G401.6 (cell line): ENCODE data around the gene AOC1.
"Not testable (repeated sequence)": the region's sequence is repeated elsewhere in the genome, so short reads cannot be mapped to it uniquely, and the experiment has no call there.

ENCODE experiments used
- FAIRE-seq: peaks from 2 replicates; lab custom pipeline; 2012; peaks lifted over from hg19 to GRCh38; lab: Jason Lieb, UNC

Gene AOC1

DNA sequence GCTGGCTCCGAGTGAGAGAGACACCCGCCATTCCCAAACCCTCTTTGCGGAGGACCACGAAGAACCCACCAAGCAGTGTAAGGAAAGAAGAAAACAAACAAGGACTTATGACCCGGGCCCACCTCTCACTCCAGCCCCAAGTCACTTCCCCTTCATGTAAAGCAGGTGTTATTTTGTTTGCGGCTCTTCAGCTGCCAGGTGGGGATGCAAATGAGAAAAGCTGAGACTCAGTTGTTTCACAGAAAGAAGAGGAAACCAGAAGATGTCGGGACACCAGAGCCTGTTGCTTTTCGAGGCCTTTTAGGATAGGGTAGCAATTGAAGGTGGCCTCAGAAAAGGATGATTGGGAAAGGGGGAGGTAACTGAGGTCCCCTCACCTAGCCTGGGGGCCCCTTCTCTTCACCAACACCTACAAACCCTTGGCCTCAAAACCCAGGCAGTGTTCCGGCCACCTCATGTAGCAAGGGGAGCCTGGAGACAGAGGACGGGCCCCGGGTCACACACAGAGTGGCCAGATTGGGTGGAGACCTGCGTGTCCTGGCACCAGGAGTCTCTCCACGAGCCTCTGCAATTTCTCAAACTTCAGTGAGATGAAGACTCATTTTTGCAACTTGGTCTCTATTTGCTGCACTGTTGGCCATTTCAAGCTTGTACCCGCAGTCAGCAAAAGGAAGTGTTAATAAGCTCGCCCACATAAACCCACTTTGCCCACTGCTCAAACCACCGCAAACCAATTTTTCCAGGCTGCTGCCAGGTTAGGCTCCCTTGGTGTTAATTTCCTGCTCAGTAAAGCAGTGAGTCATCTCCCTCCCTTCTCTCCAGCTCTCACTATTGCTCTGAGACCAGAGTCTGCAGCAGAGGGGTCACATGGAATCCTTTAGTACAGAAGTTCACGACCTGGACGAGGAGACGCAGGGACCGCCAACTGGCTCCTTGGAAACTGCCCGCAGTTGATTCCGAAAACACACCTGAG is 45.5 kb downstream of the AOC1 start:
- FAIRE-seq, result no peak

GRCh38 chr7:150898475-150899011 is 46.2 kb downstream of the AOC1 start:
- no peak for FAIRE-seq

- no peak for FAIRE-seq
Measured at GRCh38 chr7:150900675-150901074, 48.4 kb downstream of the AOC1 start.

GRCh38 chr7:150901160-150902035 is 49.1 kb downstream of the AOC1 start:
- FAIRE-seq, result no peak

DNA sequence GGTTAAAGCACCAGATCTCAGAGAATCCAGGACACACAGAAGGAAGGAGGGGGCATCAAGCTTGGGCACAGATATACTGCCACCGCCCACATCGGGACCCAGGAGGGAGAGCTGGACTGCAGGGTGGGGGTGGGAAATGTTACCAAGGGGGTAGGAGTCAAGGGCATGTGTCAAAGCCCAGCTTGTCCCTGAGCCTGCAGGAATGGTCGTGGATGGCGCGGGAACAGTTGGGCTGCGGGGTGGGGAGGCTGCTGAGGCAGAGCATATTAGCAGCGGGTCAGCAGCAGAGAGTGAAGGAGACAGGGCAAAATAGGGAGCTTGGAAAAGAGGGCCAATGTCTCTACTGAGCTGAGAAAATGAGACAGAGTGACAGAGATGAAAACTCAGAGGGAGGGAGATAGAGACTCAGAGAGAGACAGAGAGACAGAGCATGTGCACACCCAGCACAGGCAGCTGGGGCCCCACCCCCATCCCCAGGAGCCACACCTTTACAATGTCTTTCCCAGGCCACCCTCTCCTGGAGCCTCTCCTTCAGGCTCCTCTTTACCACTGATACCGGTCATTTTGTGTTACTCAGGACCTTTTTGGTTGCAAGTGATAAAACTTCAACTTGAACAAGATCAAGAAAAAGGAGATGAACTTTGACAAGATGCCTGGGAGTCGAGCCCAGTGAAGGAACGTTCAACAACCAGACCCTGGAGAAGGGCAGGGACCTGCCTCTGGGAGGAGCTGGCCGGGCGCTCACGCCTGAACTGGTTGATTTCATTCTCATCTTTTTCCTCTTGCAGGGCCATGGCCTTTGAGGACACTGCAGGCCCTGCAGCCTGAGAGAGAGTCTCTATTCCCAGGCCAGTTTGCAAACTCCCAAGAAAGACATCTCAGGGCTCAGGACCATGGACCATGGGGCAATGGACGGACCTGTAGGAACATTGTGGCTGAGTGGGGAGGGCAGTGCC is 50.0 kb downstream of the AOC1 start:
- no peak for FAIRE-seq

DNA sequence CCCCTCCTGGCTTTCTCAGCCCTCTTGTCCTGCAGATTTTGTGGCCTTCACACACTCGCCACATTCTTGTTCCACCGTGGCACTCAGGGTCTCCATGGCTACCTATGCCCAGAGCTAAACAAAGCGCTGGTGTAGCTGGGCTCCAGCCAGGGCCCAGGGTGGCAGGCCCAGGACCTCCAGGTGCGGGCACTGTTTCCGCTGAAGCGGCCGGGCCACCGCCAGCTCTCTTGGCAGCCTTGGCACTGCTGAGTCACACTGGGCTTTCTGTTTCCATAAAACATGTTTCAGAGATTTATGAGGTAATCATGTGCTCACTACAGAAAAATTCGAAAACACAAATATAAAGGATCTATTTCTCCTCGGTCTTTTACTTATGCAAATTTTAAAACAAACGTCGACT is 51.3 kb downstream of the AOC1 start:
- no peak for FAIRE-seq

DNA sequence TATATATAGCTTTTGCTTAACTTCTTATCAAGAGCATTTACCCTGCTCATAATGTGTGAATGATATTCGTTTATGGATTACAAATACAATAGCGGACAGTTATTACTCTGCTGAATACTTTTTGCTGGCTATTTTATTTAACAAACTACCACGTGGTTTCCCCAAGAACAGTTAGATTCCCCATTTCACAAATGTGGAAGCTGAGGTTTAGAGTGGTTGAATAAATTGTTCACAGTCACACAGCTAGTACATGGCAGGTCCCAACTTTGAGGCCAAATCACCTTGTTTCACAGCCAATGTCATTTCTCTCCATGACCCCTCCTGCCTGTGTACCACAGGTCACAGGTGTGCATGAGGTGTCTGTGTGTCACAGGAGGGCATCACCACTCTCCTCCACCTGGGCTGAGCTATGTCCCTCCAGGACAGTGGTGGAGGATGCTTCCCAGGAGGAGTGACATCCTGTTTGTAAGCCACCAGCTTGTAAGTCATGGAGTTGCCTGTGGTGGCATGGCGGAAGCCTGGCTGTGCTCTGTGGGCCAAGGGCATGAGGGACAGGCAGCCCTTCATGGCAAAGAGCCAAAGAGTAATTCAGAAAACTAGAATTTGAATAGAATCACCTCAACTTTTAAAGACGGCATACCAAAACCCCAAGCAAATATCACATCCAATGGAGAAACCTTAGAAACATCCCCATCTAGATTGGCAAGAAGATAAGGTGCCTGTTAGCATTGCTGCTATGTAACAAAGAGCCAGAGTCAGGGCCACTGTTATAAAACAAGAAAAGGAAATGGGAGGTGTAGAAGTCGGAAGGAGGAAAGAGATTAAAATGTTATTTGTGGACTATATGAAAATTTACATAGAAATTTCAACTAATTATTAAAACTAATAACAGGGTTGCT is 51.9 kb downstream of the AOC1 start:
- FAIRE-seq, result no peak

DNA sequence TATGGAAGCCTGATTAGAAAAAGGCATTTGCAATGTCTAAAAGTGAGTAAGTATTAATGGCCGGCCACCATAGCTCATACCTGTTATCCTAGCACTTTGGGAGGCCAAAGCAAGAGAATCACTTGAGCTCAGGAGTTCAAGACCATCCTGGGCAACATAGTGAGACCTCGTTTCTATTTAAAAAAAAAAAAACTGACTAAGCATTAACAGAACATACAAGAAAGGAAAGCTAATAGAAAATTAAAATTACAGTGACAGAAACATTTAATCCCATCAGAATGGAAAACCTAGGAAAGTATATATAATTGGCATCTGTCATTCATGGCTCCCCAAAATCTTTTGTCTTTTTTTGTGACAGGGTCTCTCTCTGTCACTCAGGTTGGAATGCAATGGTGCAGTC is 55.9 kb downstream of the AOC1 start:
- no peak for FAIRE-seq

- FAIRE-seq, result no peak
Measured at GRCh38 chr7:150909200-150909995, 57.1 kb downstream of the AOC1 start.

DNA sequence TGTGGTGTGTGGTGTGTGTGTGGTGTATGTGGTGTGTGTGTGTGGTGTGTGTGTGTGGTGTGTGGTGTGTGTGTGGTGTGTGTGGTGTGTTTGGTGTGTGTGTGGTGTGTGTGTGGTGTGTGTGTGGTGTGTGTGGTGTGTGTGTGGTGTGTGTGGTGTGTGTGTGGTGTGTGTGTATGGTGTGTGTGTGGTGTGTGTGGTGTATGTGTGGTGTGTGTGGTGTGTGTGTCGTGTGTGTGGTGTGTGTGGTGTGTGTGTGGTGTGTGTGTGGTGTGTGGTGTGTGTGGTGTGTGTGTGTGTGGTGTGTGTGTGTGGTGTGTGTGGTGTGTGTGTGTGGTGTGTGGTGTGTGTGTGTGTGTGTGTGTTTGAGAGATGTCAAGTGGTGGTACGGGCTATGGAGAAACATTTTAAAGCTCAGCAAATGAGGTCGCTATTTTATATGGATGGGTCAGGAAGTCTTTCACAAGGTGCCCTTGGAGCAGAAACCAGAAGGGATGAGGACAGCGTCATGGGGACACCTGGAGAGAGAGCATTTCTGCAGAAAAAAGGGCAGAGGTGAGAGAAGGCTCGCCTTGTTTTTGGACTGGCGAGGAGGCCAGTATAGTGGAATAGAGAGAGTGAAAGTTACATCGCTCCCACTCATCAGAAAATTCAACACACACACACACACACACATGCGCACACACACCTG is 58.1 kb downstream of the AOC1 start:
- FAIRE-seq, result not testable (repeated sequence)

GRCh38 chr7:150910996-150911422 is 58.7 kb downstream of the AOC1 start:
- FAIRE-seq, result no peak
